Posterior vena cava (tissue), 2 donors: ENCODE measurements around the gene GJC2. TPM values are rescaled to one million over a fixed set of nuclear protein-coding genes. Genes with fewer than 3 reads are reported as not detected.

ENCODE experiments used
- DNase-seq: peaks from one replicate; pipeline ENCODE4 v3.0.0-alpha.2; 2020; ENCODE audit warnings: low spot score
- intact Hi-C, 2 donors: fragments of 100-400 bp; cut with DNase I; formaldehyde crosslinking; loops; one replicate each; pipeline versions ENCODE4 v1.14.1 to v1.14.2; 2022 to 2023
- total RNA-seq, 2 donors: library from RNA; stranded (reverse); fragmentation: NEBNext Ultra II Directional; extraction: Animal tissue kit (Norgen Biotek cat#: 25700); gene quantifications; one replicate each; pipeline ENCODE4 v1.2.1, GENCODE V29; 2021
- donor health status: DM: yes; HTN: yes; CAD: no.
- donor health status: DM: yes; HTN: yes; CAD: no.

GJC2 gene
- total RNA-seq, 2 donors from 2014 or later = 6.9 to 8.2 TPM

GRCh38 chr1:228154670-228155571 is 5.2 kb downstream of the GJC2 start:
- intact Hi-C loops = no loop called here
- DNase-seq = peak; percentile 72

- peak; percentile 69 for DNase-seq
- intact Hi-C loops = no loop called here
Measured at GRCh38 chr1:228155596-228156514, 6.1 kb downstream of the GJC2 start.

GRCh38 chr1:228156515-228156881 is 6.8 kb downstream of the GJC2 start:
- intact Hi-C loops = no loop called here
- DNase-seq = peak; percentile 66

- peak; percentile 76 for DNase-seq
Measured at GRCh38 chr1:228156941-228157728, 7.4 kb downstream of the GJC2 start.

GRCh38 chr1:228157729-228158126 is 8.0 kb downstream of the GJC2 start:
- intact Hi-C loops = no loop called here
- no peak for DNase-seq

More at GRCh38 chr1:228156941-228157728, 7.4 kb downstream of the GJC2 start:
- intact Hi-C loops = no loop called here

- intact Hi-C loops = no loop called here
- no peak for DNase-seq
Measured at GRCh38 chr1:228158151-228159007, 8.6 kb downstream of the GJC2 start.

GRCh38 chr1:228159008-228159665 is 9.4 kb downstream of the GJC2 start:
- intact Hi-C loops = no loop called here
- DNase-seq = no peak

- no peak for DNase-seq
- intact Hi-C loops = no loop called here
Measured at GRCh38 chr1:228160201-228160761, 10.6 kb downstream of the GJC2 start.

GRCh38 chr1:228161362-228161761 is 11.6 kb downstream of the GJC2 start:
- intact Hi-C loops = no loop called here
- no peak for DNase-seq

GRCh38 chr1:228161866-228162265 is 12.1 kb downstream of the GJC2 start:
- no peak for DNase-seq
- intact Hi-C loops = no loop called here

GRCh38 chr1:228162286-228163006 is 12.7 kb downstream of the GJC2 start:
- DNase-seq = peak; percentile 81
- intact Hi-C loops = no loop called here

- intact Hi-C loops = no loop called here
- DNase-seq = peak; percentile 89
Measured at GRCh38 chr1:228163007-228163753, 13.4 kb downstream of the GJC2 start.

- intact Hi-C loops = no loop called here
- DNase-seq = no peak
Measured at GRCh38 chr1:228163776-228164519, 14.2 kb downstream of the GJC2 start.

- intact Hi-C loops = no loop called here
- peak; percentile 82 for DNase-seq
Measured at GRCh38 chr1:228164561-228165371, 15.0 kb downstream of the GJC2 start.
